SK-N-MC (cell line): ENCODE results near the gene B3GNT2.

Source experiments
- EZH2 ChIP-seq: fragments of 200-600 bp; sonication (generic); IDR thresholded peaks from one replicate; pipeline ENCODE4 v1.6.1; 2017; ENCODE audit warnings: antibody characterized with exemption
- POLR2AphosphoS5 ChIP-seq: IDR thresholded peaks from 2 replicates; pipeline ENCODE4 v1.6.1; 2012; ENCODE audit warnings: mild to moderate bottlenecking, low read depth, low read length, borderline replicate concordance

GRCh38 chr2:62152000-62152399, 43.9 kb upstream of the B3GNT2 start:
- TF ChIP-seq EZH2 (no peak), POLR2AphosphoS5 (no peak)
